Measurements from ENCODE around the gene SUN5. TPM values are rescaled to one million over a fixed set of nuclear protein-coding genes. Genes with fewer than 3 reads are reported as not detected.

Gene SUN5
- total RNA-seq, 3 donors from 2014 or later, result not detected

GRCh38 chr20:33016581-33017109 lies 12.4 kb upstream of the SUN5 start:
- Histone ChIP-seq H3K4me3 (no peak overlapping the region), H3K36me3 (ENCODE audit: low read depth) (no peaks in the 10 kb centered on the region), H3K9me3 (no peaks in the 10 kb centered on the region), H3K4me1 (ENCODE audit: low read depth) (no peaks in the 10 kb centered on the region)
- TF ChIP-seq, protein P1, sequence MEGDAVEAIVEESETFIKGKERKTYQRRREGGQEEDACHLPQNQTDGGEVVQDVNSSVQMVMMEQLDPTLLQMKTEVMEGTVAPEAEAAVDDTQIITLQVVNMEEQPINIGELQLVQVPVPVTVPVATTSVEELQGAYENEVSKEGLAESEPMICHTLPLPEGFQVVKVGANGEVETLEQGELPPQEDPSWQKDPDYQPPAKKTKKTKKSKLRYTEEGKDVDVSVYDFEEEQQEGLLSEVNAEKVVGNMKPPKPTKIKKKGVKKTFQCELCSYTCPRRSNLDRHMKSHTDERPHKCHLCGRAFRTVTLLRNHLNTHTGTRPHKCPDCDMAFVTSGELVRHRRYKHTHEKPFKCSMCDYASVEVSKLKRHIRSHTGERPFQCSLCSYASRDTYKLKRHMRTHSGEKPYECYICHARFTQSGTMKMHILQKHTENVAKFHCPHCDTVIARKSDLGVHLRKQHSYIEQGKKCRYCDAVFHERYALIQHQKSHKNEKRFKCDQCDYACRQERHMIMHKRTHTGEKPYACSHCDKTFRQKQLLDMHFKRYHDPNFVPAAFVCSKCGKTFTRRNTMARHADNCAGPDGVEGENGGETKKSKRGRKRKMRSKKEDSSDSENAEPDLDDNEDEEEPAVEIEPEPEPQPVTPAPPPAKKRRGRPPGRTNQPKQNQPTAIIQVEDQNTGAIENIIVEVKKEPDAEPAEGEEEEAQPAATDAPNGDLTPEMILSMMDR (IDR thresholded peaks at IDR 0.05), result no peak
- DNase-seq, result no peak
- ATAC-seq, result no peak
- intact Hi-C loops (cut with DNase I, micrococcal nuclease), result no loop called here

- no peak for ATAC-seq
- intact Hi-C loops (cut with DNase I, micrococcal nuclease), result no loop called here
- TF ChIP-seq, protein P1 (IDR thresholded peaks at IDR 0.05), result no peak
- no peak for DNase-seq
- Histone ChIP-seq H3K36me3 (ENCODE audit: low read depth) (no peaks in the 10 kb centered on the region), H3K4me1 (ENCODE audit: low read depth) (no peaks in the 10 kb centered on the region), H3K4me3 (no peak overlapping the region), H3K9me3 (no peaks in the 10 kb centered on the region)
Observed at GRCh38 chr20:33015700-33016580, 11.7 kb upstream of the SUN5 start.

DNA sequence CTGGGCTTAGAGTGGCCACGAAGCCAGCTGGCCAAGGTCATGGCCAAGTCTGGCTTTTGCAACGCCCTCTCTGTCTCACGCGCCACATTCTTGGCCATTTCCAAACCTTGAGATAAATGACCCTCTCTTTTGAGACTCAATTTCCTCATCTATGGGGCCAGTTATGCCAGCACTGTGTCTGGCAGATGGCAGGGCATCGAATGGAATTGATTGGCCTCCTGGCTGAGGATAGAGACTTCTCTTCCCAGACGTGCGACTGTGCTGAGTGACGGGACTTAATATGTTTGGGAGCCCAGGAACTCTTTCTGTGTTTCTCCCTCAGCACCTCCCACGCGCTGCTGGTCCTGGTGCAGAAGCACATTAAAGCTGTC lies 10.9 kb upstream of the SUN5 start:
- no peaks in the 10 kb centered on the region for H3K9me3 ChIP-seq
- no peak for ATAC-seq
- TF ChIP-seq, protein P1 (IDR thresholded peaks at IDR 0.05), result no peak
- H3K4me1 ChIP-seq (ENCODE audit: low read depth), result no peaks in the 10 kb centered on the region
- intact Hi-C loops (cut with DNase I, micrococcal nuclease), result no loop called here
- H3K36me3 ChIP-seq (ENCODE audit: low read depth), result no peaks in the 10 kb centered on the region
- DNase-seq, result no peak
- no peak overlapping the region for H3K4me3 ChIP-seq

GRCh38 chr20:33014336-33015113 lies 10.3 kb upstream of the SUN5 start:
- Histone ChIP-seq H3K4me3 (no peak overlapping the region), H3K4me1 (ENCODE audit: low read depth) (no peaks in the 10 kb centered on the region), H3K9me3 (no peaks in the 10 kb centered on the region), H3K36me3 (ENCODE audit: low read depth) (no peaks in the 10 kb centered on the region)
- intact Hi-C loops (cut with DNase I, micrococcal nuclease), result no loop called here
- ATAC-seq (no peak), DNase-seq (no peak)
- TF ChIP-seq, protein P1 (IDR thresholded peaks at IDR 0.05), result no peak

- no peaks in the 10 kb centered on the region for H3K9me3 ChIP-seq
- no peaks in the 10 kb centered on the region for H3K36me3 ChIP-seq (ENCODE audit: low read depth)
- intact Hi-C loops (cut with DNase I, micrococcal nuclease), result no loop called here
- ATAC-seq (no peak), DNase-seq (no peak)
- no peaks in the 10 kb centered on the region for H3K4me1 ChIP-seq (ENCODE audit: low read depth)
- TF ChIP-seq, protein P1 (IDR thresholded peaks at IDR 0.05), result no peak
- no peak overlapping the region for H3K4me3 ChIP-seq
Observed at GRCh38 chr20:33013701-33014326, 9.6 kb upstream of the SUN5 start.

Measured in mucosa of descending colon (tissue), 3 donors.